Hematopoietic multipotent progenitor cell treated with erythropoietin and hydrocortisone succinate and interleukin-3 and kit ligand, for 8 days (in vitro differentiated cells): Measurements from ENCODE around the gene PHKB.

Experiments
- DNase-seq: peaks from one replicate; pipeline ENCODE4 v3.0.0-alpha.2; 2015

The PHKB gene

DNA sequence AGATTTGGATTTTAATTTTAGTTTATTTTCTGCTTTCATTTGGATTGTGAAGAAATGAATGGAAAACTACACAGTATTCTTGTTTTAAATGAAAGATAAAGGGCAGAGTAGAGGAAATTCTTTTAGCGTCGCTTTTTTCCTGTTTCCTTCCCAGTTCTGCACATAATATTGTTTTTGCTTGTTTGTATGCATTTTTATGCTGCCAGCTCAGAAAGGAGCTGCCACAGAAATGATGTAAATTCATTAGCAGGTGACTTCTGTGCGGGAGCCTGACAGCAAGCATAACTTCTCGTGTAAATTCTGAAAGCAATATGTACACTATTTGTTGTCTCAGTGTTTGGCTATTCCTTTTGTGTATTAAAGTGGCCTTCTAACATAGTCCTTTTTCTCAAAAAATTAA is 234.6 kb downstream of the PHKB start:
- DNase-seq, result no peak

- DNase-seq, result no peak
Observed at GRCh38 chr16:47697826-47698225, 236.7 kb downstream of the PHKB start.

- no peak for DNase-seq
Observed at GRCh38 chr16:47699106-47699505, 238.0 kb downstream of the PHKB start.

DNA sequence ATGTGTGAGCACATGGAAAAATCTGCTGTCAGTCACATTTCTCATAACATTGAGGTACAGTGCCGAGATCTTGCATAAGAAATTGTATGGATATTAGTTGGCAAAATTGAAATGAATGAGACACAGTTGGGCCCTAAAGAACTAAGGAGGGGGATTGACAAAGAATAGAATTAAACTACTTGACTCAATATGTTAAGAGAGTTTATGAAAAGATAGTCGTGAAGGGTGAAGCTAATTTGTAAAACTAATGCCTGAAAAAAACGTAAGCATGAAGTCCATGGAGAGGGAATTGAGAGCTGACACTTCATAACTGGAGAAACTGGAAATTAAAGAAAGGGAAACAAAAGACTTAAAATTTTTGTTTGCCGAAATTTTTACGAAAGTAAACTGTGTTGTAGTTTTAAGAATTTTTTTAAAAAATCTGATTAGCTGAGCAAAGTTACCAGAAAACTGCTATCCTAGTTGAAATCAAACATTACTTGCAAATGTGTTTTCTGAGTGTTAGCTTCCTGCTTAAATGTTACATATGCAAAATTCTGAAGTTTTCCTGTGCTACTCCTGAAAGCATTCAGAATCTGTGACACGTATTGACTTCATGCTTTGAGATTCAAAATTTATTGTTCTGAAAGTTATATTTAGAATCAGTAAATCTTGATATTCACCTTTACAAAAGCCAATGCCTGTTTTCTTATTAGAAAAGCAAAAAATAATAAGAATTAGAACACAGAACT is 239.9 kb downstream of the PHKB start:
- DNase-seq, result no peak

- no peak for DNase-seq
Observed at GRCh38 chr16:47705266-47705665, 244.1 kb downstream of the PHKB start.

GRCh38 chr16:47711809-47712208 is 250.7 kb downstream of the PHKB start:
- no peak for DNase-seq

DNA sequence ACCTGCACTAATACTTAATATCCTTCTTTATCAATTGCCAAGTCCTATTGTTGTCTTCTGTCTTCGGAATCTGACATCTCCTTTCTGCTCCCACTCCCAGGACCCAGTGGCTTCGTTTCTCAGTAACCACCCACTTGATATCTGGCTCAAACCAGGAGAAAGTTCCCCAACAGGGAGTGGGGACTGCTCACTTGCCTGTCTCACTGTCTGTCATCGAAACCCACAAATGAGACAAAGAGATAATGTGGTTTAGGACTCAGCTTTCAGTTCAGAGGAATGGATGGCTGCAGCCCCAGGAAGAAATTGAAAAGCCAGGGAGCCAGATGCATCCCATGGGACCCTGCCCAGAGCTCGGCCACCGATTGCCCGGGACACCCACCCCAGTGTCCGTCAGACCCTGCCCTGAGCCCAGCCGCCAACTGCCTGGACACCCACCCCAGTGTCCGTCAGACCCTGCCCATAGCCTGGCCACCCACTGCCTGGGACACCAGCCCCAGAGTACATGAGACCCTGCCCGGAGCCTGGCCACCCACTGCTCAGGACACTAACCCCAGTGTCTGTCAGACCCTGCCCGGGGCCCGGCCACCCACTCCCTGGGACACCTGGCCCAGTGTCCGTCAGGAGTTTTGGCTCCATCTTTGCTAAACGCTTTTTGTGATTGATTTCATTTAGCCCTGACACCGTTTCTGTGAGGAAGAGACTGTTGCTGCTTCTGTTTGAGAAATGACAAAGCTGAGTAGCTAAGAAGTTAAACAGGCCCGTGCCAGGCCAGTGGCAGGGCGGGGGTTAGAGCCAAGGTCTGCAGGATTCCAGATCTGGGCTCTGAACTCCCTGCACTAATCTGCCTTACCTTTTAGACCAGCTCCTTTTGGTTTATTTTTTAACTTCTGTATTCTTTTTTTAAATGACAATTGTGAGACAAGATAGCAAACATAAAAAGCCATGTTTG is 251.4 kb downstream of the PHKB start:
- no peak for DNase-seq

GRCh38 chr16:47713225-47713595 is 252.1 kb downstream of the PHKB start:
- no peak for DNase-seq

GRCh38 chr16:47715442-47716083 is 254.4 kb downstream of the PHKB start:
- no peak for DNase-seq

DNA sequence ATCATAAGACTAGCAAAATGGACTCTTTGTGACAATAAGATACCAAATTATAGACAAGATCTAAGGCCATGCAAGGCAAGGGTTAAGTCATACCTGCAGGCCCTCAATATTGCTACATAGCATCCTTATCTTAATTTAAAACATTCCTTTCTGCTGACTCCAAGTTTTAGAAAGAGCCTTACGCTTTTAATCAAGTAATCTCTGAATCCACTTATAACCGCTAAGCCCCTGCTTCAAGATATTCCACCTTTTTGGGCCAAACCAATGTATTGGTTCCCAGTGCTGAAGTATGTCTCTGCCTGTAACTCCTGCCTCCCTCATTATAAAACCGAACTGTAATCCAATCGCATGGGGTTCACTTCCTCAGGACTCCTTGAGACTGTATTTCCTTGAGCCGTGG is 255.4 kb downstream of the PHKB start:
- DNase-seq, result no peak

DNA sequence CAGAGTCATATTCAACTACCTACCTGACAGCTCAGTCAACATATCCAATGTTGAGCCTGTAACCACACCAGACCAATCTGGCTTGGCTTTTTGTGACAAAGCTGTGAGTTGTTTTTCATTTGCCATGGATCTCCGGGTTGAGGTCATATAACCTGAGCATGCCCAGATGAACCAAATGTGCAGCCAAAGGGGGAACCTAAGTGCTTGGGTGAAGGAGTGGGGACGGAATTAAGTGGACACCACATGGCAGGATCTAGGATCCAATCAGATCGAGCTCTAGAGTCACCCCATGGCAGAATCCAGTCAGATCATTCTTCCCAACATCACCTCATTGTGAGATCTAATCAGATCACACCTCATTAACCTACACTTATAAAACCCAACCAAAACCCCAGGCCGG is 258.6 kb downstream of the PHKB start:
- DNase-seq, result no peak

DNA sequence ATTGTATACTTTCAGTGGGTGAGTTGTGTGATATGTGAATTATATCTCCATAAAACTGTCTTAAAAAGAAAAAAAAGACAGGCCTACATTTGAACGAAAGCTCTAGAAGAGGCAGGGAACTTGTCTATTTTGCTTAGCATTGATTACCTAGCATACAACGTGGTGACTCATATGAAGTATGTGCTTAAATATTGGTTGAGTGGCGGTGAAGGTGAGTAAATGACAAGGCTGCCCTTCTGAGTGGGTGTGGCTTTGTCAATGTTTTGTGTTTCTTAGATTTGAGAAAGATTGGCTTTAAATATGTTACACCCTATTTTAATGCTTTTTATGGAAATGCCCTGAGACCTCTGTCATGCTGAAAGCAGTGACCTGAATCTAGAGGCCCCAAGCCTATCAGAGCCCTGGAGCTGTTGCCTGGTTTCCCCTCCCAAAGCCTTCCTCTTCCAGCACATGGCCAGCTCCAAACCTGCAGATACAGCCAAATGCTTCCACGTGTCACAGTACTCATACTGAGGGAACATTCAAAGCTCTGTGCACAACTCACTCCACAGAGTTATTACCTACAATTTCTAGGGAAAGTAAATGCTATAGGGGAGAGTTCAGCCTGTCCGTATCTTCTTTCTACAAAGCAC is 260.0 kb downstream of the PHKB start:
- no peak for DNase-seq

- DNase-seq, result no peak
Observed at GRCh38 chr16:47722046-47722445, 260.9 kb downstream of the PHKB start.

DNA sequence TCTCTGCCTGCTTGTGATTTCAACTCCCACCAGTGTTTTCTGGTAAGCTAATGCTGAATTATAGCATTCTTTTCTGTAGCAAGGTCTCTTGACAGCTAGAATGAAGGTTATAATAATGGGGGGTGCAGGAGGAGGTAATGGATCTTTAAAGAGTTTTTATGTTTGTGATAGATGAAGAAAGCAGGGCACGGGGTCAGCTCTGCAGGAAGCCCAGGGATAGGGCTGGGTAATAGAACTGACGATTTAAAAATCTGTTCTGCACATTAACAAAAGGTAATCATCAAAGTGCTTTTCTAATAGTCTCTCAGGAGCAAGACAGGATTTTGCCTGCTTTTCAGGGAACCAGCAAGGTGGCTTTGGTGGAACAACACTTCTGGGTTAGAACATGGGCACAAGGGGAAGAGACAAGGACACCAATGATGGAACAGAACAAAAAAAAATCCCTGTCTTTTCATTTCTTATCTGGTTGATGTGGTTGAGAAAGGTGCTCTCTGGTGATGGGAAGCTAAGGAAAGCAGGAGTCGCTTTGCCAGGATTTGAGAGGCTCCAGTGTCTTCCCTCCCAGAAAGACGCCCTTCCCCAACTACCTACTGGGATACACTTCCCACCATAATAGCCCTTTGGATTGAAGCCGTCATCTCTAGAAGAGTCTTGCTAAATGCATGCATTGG is 263.1 kb downstream of the PHKB start:
- DNase-seq, result no peak

- DNase-seq, result no peak
Observed at GRCh38 chr16:47725188-47725695, 264.1 kb downstream of the PHKB start.

DNA sequence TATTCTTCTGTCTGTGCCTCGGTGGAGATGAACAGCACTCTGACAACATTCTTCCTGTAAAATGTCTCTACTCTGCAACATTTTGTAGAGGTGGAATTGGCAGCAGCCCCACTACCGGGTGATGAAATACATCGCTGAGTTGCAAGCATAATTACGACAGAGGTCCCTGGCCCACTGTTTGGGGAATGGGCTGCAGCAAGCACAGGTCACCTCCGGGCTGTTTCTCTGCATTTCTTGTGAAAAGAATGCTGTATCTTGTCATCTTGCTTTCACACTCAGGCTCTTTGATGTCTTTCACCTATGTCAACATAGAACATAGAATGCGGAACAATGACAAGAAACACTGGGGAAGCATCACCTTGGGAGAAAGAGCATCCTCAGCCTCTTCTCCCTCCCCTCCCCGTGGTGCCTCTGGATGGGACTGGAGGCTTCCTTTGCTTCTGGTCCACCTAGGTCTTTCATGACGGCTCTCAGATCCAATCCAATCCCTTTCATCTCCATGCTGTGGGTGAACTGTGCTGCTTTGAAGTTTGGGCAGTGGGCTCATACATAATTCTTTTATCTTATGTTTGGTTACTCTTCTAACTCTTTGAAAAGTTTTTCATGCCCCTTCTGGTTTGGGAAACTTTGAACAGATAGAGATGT is 265.0 kb downstream of the PHKB start:
- DNase-seq, result no peak

DNA sequence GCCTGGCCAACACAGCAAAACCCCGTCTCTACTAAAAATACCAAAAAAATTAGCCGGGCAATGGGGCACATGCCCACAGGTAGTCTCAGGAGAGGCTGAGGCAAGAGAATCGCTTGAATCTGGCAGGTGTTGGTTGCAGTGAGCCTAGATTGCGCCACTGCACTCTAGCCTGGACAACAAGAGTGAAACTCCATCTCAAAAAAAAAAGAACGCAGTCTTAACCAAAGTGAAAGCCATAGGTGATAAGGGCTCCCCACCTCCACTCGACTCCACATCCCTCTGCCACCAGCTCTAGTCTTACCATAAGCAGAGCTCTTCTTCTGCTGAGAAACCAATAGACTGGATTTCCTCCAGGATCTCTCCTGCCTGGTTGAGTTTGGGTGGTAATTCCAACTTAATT is 266.0 kb downstream of the PHKB start:
- DNase-seq, result no peak

- DNase-seq, result no peak
Observed at GRCh38 chr16:47728205-47728604, 267.1 kb downstream of the PHKB start.

DNA sequence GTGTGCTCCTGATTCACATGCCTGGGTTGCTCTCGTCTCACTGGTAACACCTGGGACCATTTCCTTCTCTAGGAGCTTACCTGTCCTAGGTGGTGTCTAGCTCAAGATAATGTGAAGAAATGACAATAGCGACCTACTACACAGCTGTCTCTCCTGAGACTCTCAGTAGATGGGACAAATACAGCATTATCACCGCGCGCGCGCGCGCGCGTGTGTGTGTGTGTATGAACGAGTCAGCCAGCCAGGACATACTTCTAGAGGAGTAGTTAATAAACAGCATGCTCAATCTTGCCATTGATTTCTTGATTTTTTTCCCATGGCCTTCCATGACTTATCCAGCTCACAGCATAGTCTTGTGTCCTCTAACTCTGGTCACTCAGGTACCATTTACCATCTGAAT is 268.6 kb downstream of the PHKB start:
- DNase-seq, result no peak

DNA sequence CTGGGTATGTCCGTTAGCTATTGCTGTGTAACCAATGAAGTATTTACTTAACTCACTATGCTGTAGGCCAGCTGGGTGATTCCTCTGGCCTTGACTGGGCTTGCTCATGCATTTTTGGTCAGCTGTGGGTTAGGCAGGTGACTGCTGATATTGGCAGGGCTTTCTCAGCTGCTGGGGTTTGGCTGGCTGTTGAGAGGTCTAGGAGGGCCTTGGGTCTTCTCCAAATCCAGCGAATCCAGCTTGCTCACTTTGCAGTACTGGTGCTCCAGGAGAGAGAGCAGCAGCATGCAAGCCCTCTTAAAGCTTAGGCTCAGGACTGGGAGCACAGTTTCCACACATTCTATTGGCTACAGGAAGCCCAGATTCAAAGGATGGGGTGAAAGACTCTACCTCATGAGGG is 270.1 kb downstream of the PHKB start:
- DNase-seq, result no peak

DNA sequence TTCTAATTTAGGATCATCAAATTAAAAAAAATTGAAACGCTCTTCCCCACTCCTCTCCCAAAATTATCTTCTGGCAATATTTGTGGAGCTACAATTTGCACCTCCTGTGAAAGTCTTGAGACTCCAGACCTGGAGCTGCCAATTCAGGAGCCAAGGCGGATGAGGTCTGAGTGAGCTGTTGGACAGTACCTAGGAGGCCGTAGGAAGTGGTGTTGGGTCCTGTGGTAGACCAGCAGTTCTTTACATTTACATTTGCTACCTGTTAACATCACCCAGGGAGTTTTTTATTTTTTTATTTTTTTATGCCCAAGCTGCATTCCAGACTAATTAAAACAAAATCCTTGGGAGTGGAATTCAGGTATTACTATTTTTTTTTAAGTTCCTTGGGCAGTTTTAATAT is 271.0 kb downstream of the PHKB start:
- DNase-seq, result no peak

DNA sequence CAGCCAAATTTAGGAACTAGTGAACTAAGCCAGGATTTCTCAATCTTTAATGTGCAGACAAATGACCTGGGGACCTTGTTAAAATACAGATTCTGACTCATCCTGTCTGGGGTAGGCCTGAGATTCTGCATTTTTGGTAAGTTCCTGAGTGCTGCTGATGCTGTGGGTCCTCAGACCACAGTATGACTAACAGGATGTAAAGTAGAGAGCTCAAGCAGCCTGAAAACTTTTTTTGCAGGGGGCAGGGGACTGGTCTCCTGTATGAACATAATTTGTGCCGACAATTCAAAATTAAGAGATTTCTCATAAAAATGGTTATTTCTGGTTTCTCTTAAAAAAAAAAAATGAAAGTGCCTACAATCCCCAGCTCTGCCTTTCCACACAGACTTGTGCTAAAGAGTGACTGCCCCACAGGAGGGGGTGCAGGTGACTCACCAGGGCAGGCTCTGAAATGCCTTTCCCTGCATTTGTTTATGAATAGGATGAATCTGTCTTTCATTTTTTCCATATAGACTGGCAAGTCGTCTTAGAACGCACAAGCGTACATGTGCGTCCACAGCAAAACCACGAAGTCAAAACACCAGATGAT is 271.5 kb downstream of the PHKB start:
- DNase-seq, result no peak
